CD4-positive, alpha-beta T cell treated with Interleukin-4 for 1 hour (primary cell): ENCODE data around the gene HLA-DQB1.

Experiments used
- DNase-seq, 2 donors: peaks; one replicate each; pipeline ENCODE4 v3.0.0-alpha.2; 2020 to 2022

Gene HLA-DQB1

DNA sequence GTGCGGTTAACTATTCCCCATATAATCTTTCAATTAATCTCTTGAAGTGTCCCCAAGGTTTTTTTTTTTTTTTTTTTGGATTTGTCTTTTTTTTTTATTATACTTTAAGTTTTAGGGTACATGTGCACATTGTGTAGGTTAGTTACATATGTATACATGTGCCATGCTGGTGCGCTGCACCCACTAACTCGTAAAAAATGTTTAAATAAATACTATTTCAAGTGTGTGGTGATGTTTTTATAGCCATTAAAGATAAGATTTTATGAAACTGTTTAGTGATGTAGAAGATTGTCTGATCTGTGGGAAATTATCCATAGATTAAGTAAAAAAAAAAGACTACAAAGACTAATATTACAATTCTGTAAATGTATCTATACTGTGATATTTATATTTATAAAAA lies 41.9 kb downstream of the HLA-DQB1 start:
- DNase-seq, result no peak

DNA sequence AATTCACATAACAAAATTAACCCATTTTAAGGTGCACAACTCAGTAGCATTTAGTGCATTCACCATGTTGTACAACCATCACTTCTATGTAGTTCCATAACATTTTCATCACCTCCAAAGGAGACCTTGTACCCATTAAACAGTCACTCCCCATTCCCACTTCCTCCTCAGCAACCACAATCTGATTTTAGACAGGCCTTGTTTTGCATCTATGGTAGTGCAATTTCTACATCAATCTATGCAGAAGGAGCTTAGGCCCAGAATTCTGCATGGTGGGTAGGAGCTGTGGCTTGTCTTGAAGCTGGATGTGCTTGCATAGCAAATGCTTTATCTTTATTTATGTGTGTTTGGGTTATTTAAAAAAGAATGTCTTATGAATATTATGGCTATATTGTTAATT lies 42.8 kb downstream of the HLA-DQB1 start:
- no peak for DNase-seq

DNA sequence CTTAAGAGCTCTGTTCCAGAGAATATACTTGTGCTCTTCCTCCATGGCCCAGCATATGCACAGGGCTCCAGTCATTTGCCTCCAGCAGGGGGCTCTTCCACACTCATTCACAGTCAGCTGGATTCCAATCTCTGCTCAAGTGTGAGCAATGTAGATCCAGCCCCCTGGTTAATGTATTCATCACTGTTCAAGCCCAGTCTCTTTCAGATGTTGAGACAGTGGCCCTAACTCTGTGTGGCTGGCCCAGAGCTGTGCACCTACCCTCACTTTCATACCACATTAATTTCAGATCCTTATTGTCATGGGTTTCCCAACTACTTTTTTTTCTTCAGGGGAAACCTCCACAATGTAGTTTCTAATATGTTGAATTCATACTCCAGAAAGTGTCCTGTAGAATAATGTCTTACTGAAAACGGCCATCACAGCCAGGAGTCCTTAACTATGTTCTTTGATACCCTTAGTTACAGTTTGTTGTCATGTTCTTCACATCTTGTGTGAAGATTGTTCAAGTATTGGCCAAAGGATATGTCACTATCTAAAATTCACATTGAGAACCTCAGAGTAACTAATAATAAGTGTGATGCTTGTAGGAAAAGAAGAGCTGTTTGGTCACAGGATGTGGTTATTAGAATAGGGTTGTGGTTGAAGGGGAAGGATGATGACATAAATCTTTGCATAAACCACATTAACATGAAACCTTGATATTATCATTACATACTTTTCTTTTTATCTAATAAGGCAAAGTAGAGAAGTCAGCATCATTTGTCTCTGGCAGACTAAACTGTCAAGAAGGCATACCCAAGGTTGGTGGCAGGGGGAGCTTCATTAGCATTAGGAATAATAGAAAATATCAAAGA lies 43.7 kb downstream of the HLA-DQB1 start:
- DNase-seq, result peak; percentile 86 to 92

DNA sequence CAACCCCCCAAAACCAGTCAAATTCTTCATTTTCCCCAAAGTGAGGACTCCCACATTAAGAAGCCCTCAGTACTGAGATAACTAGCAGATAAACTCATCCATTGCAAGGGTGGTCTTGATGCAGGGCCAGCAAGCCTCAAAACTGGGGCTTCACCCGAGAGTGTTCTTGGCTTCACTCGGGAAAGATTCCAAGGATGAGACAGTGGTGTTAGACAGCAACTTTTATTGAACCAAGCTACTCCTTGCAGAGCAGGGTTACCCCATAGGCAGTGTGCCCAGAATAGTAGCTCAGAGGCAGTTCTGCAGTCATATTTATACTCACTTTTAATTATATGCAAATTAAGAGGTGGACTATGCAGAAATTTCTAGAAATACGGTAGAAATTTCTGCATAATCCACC lies 45.1 kb downstream of the HLA-DQB1 start:
- DNase-seq, result no peak

DNA sequence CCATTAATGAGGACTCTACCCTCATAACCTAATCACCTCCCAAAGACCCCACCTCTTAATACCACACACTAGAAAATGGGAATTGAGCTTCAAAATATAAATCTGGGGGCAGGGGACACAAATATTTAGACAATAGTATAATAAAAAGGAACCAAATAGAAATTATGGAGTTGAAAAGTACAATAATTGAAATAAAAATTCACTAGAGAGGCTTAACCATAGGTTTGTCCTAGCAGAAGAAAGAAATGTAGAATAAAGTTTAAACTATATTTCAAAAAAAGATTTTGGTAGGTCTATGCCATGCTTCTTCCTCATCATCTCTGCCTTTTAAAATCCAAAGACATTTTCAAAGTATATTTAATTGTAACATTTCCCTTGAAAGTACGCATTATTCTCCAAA lies 48.7 kb downstream of the HLA-DQB1 start:
- no peak for DNase-seq

DNA sequence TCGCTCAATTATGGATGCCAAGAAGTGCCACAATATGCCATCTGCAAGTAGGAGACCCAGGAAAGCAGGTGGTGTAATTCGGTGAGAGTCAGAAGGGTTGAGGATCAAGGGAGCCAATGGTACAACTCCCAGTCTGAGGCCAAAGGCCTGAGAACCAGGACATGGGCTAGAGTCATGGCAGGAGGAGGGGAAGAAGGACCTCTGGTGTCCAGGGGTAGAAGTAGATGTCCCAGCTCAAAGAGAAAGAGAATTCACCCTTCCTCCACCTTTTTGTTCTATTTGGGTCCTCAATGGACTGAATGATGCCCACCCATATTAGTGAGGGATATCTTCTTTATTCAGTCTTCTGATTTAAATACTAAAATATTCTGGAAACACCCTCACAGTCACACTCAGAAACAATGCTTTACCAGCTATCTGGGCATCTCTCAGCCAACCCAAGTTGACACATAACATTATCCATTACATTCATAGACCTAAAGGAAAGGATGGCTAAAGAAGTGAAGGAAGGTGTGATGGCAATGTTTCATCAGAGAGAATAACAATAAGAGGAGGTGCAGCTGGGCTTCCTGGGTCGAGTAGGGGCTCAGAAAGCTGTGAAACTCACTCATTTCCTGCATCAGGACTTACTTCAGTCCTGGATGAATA lies 50.4 kb downstream of the HLA-DQB1 start:
- DNase-seq, result no peak

DNA sequence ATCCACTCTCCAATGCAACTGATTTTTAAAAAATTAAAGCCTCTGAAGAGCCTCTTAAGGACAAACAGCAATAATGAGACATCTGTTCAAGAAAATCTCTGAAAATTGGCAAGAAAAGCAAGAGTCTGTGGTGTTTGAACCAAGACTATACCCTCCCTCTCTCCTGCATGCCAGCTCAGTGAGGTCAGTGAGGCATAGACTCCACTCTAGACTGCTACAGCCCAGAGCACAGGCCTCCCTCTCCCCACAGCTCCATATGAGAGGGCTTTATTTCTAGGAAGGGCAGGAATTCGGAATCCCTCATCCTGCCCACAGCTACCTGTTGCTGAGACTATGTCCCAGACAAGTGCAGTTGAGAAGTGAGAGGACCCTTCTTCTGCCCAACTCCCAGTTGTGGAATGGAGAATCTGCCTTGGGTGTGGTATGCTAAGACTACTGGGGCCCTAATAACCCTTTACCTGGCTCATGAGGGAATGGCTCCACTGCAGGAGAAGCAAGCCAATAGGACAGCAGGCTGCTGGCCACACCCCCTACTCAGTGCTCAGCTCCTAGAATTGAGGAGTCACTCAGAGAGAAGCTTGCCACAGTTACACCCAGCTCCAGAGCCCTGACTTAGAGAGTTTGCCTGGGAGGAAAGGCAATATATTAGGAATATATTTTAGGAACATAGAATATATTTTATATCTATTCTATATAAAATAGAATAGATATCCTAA lies 51.9 kb downstream of the HLA-DQB1 start:
- DNase-seq, result no peak

DNA sequence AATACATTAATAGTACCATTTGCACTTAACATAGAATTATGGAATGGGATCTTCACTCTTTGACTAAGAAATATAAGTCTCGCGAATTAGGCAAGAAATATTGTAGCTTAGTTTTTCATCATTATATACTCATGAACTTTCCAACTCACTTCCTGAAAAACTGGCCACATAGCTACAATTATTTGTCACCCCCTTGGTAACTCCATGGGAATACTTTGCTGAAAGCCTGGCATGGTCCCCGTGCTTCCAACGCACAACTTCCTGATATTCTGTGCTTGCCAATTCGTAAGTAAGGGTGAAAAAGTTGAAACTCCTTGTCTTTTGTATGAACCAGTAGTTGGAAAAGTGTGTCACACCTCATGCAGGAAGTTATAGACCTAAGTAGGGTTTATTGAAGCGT lies 53.0 kb downstream of the HLA-DQB1 start:
- DNase-seq, result no peak

DNA sequence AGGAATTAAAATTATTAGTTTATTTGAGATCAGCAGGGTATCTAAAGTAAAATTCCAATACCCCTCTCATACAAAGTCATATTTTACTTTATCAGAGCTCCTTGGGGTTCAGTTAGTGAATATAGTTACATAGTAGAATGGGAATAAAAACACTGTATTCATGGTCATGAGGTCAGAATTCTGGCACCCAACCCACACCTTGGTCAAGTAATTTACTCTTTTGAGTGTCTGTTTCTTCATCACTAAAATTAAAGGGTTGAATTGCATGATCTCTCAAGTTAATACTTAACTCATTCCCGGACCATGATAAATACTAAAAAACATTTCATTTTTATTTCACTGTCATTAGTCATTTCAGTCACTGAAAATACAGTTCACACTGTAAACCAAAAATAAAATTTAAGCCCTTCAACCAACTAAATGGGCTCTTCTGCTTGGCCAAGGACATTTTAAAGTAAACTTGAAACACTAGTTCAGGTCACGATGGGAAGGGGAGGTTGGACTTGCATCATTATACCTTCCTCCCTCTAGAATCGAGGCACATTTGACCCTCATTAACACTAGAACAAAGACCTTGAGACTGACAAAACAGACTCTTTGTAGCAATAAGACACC lies 55.7 kb downstream of the HLA-DQB1 start:
- no peak for DNase-seq

DNA sequence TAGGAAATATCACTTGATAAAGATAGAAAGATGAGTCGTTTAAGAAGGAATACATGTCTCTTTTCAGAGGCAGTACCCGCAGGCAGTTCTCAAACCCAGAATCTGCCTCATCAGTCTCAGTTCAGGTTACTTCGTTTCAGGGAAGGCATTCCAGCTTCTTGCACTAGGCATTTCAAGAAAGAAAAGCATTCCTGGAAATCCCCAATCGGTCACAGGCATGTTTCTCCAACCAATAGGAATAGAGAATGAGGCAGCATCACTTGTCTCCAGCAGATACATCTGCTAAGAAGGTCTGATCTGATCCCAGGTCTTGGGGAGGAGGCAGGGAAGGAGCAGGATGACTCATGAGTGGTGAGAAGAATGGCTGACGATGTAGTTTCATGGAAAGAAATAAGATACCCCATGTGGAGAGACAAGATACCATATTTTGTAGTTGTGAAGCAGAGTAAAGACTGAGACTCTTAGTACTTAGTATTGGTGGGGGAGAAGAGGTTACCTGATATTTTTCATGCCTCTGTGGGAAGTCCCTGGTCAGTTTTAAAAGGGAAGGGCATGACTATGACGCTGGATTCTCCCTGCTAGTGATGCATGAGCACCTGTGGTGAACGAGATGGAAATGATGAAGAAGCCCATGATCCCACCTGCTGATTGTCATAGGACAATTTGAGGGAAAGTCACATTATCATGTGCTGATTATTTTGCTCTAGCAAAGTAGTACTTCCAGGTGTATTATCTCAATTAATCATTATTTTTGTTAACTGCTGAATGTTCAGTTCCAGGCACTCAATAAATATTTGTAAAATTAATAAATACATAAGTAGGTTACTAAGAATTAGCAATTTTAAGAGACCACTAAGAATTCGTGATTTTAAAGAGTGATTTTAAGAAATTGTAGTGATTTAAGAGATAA lies 56.5 kb downstream of the HLA-DQB1 start:
- DNase-seq, result peak; percentile 84 to 88
